IPS-15b (cell line): Measurements from ENCODE around the gene STOX2.

Experiments used
- H3K27me3 ChIP-seq: one replicate; pipeline ENCODE4 v1.6.1; 2013; ENCODE audit warnings: low read length; ENCODE audit not compliant: control insufficient read depth, insufficient read depth
- H3K36me3 ChIP-seq: one replicate; pipeline ENCODE4 v1.6.1; 2013; ENCODE audit warnings: low read length; ENCODE audit not compliant: control insufficient read depth, insufficient read depth
- H3K4me1 ChIP-seq: one replicate; pipeline ENCODE4 v1.6.1; 2013; ENCODE audit warnings: mild to moderate bottlenecking, low read length; ENCODE audit not compliant: control insufficient read depth, insufficient read depth
- H3K4me3 ChIP-seq: one replicate; pipeline ENCODE4 v1.5.1; 2013; ENCODE audit warnings: low read depth, low read length
- H3K9ac ChIP-seq: one replicate; pipeline ENCODE4 v1.6.1; 2013; ENCODE audit warnings: low read depth, mild to moderate bottlenecking, low read length
- H3K9me3 ChIP-seq: one replicate; pipeline ENCODE4 v1.6.1; 2013; ENCODE audit warnings: mild to moderate bottlenecking, low read length; ENCODE audit not compliant: control insufficient read depth, insufficient read depth

STOX2 gene

GRCh38 chr4:183969596-183969995 is 64.5 kb downstream of the STOX2 start:
- H3K4me3 ChIP-seq, result no peak overlapping the region
- peaks cover 11% of the 10 kb centered on the region for H3K4me1 ChIP-seq
- H3K27me3 ChIP-seq, result no peaks in the 10 kb centered on the region
- no peaks in the 10 kb centered on the region for H3K36me3 ChIP-seq
- H3K9ac ChIP-seq, result no peak overlapping the region
- no peaks in the 10 kb centered on the region for H3K9me3 ChIP-seq

- H3K36me3 ChIP-seq, result no peaks in the 10 kb centered on the region
Measured at GRCh38 chr4:183971929-183972490, 66.9 kb downstream of the STOX2 start.

GRCh38 chr4:183977707-183978106 is 72.6 kb downstream of the STOX2 start:
- Histone ChIP-seq H3K36me3 (no peaks in the 10 kb centered on the region), H3K4me1 (no peaks in the 10 kb centered on the region), H3K4me3 (no peak overlapping the region), H3K27me3 (no peaks in the 10 kb centered on the region), H3K9ac (no peak overlapping the region), H3K9me3 (no peaks in the 10 kb centered on the region)

More at GRCh38 chr4:183971929-183972490, 66.9 kb downstream of the STOX2 start:
- Histone ChIP-seq H3K9ac (no peak overlapping the region), H3K9me3 (no peaks in the 10 kb centered on the region), H3K4me1 (peaks cover 11% of the 10 kb centered on the region), H3K4me3 (no peak overlapping the region), H3K27me3 (no peaks in the 10 kb centered on the region)

- Histone ChIP-seq H3K27me3 (peaks cover 31% of the 10 kb centered on the region), H3K9me3 (no peaks in the 10 kb centered on the region), H3K4me1 (peaks cover 3% of the 10 kb centered on the region), H3K9ac (no peak overlapping the region), H3K36me3 (no peaks in the 10 kb centered on the region), H3K4me3 (no peak overlapping the region)
Measured at GRCh38 chr4:183984566-183984965, 79.5 kb downstream of the STOX2 start.

- peaks cover 3% of the 10 kb centered on the region for H3K4me1 ChIP-seq
- no peak overlapping the region for H3K9ac ChIP-seq
- H3K36me3 ChIP-seq, result no peaks in the 10 kb centered on the region
- H3K27me3 ChIP-seq, result peaks cover 34% of the 10 kb centered on the region
- H3K4me3 ChIP-seq, result no peak overlapping the region
- H3K9me3 ChIP-seq, result no peaks in the 10 kb centered on the region
Measured at GRCh38 chr4:183985786-183986185, 80.7 kb downstream of the STOX2 start.

- Histone ChIP-seq H3K9me3 (no peaks in the 10 kb centered on the region), H3K4me1 (peaks cover 3% of the 10 kb centered on the region), H3K9ac (no peak overlapping the region), H3K27me3 (peaks cover 34% of the 10 kb centered on the region), H3K36me3 (no peaks in the 10 kb centered on the region), H3K4me3 (peak overlapping the region; percentile 58)
Measured at GRCh38 chr4:183986291-183986970, 81.3 kb downstream of the STOX2 start.

GRCh38 chr4:183986971-183987946 is 82.2 kb downstream of the STOX2 start:
- H3K36me3 ChIP-seq, result no peaks in the 10 kb centered on the region
- H3K9me3 ChIP-seq, result no peaks in the 10 kb centered on the region
- H3K4me1 ChIP-seq, result peaks cover 3% of the 10 kb centered on the region
- H3K4me3 ChIP-seq, result peak overlapping the region; percentile 58
- H3K9ac ChIP-seq, result no peak overlapping the region
- H3K27me3 ChIP-seq, result peaks cover 34% of the 10 kb centered on the region

GRCh38 chr4:183987987-183988392 is 82.9 kb downstream of the STOX2 start:
- H3K4me1 ChIP-seq, result peaks cover 3% of the 10 kb centered on the region
- H3K9me3 ChIP-seq, result no peaks in the 10 kb centered on the region
- no peaks in the 10 kb centered on the region for H3K36me3 ChIP-seq
- H3K4me3 ChIP-seq, result peak overlapping the region; percentile 58
- no peak overlapping the region for H3K9ac ChIP-seq
- H3K27me3 ChIP-seq, result peaks cover 34% of the 10 kb centered on the region

GRCh38 chr4:183988874-183989273 is 83.8 kb downstream of the STOX2 start:
- Histone ChIP-seq H3K4me1 (peaks cover 3% of the 10 kb centered on the region), H3K36me3 (no peaks in the 10 kb centered on the region), H3K27me3 (peaks cover 34% of the 10 kb centered on the region), H3K9me3 (no peaks in the 10 kb centered on the region), H3K9ac (no peak overlapping the region), H3K4me3 (no peak overlapping the region)

GRCh38 chr4:183989461-183989860 is 84.4 kb downstream of the STOX2 start:
- peaks cover 3% of the 10 kb centered on the region for H3K4me1 ChIP-seq

GRCh38 chr4:183989931-183990330 is 84.8 kb downstream of the STOX2 start:
- Histone ChIP-seq H3K27me3 (peaks cover 34% of the 10 kb centered on the region), H3K4me3 (no peak overlapping the region), H3K9ac (no peak overlapping the region), H3K9me3 (no peaks in the 10 kb centered on the region), H3K4me1 (peaks cover 3% of the 10 kb centered on the region), H3K36me3 (no peaks in the 10 kb centered on the region)

More at GRCh38 chr4:183989461-183989860, 84.4 kb downstream of the STOX2 start:
- Histone ChIP-seq H3K9me3 (no peaks in the 10 kb centered on the region), H3K9ac (no peak overlapping the region), H3K4me3 (no peak overlapping the region), H3K36me3 (no peaks in the 10 kb centered on the region), H3K27me3 (peaks cover 34% of the 10 kb centered on the region)
